Astrocyte (in vitro differentiated cells and primary cell): ENCODE data around the gene LRMDA. TPM values are rescaled to one million over a fixed set of nuclear protein-coding genes. Genes with fewer than 3 reads are reported as not detected.

Experiments used
- DNase-seq: peaks from one replicate; pipeline ENCODE4 v3.0.0-alpha.2; 2010; ENCODE audit warnings: low read depth
- FAIRE-seq: peaks from 2 replicates; lab custom pipeline; 2011; peaks lifted over from hg19 to GRCh38; lab: Jason Lieb, UNC
- H2AFZ ChIP-seq: 2 replicates; pipeline ENCODE4 v1.6.0; 2012; ENCODE audit warnings: low read depth, low read length, inconsistent platforms
- H3K27ac ChIP-seq: 2 replicates; pipeline ENCODE4 v1.5.1; 2011; ENCODE audit warnings: low read depth, low read length, inconsistent platforms
- H3K27me3 ChIP-seq: 2 replicates; pipeline ENCODE4 v1.6.0; 2011; ENCODE audit warnings: low read length, inconsistent platforms; ENCODE audit not compliant: insufficient read depth
- H3K36me3 ChIP-seq: 2 replicates; pipeline ENCODE4 v1.5.1; 2011; ENCODE audit warnings: low read length, inconsistent platforms; ENCODE audit not compliant: insufficient read depth
- H3K4me1 ChIP-seq: 2 replicates; pipeline ENCODE4 v1.5.1; 2011; ENCODE audit warnings: low read length, inconsistent platforms; ENCODE audit not compliant: insufficient read depth
- H3K4me2 ChIP-seq: 2 replicates; pipeline ENCODE4 v1.6.0; 2012; ENCODE audit warnings: low read length, inconsistent platforms
- H3K4me3 ChIP-seq: 2 replicates; pipeline ENCODE4 v1.5.1; 2011; ENCODE audit warnings: low read depth, mild to moderate bottlenecking, low read length, inconsistent platforms; ENCODE audit not compliant: insufficient read depth
- H3K79me2 ChIP-seq: 2 replicates; pipeline ENCODE4 v1.6.0; 2012; ENCODE audit warnings: mild to moderate bottlenecking, low read length, inconsistent platforms; ENCODE audit not compliant: insufficient read depth
- H3K9ac ChIP-seq: 2 replicates; pipeline ENCODE4 v1.6.0; 2012; ENCODE audit warnings: mild to moderate bottlenecking, low read length, inconsistent platforms
- H3K9me3 ChIP-seq: 2 replicates; pipeline ENCODE4 v1.5.1; 2012; ENCODE audit warnings: low read depth, mild to moderate bottlenecking, low read length, inconsistent platforms; ENCODE audit not compliant: insufficient read depth
- H4K20me1 ChIP-seq: 2 replicates; pipeline ENCODE4 v1.6.0; 2012; ENCODE audit warnings: low read length, inconsistent platforms; ENCODE audit not compliant: insufficient read depth
- H3K27ac Mint-ChIP-seq: one replicate; pipeline ENCODE4 v1.8.0; 2021; ENCODE audit warnings: mild to moderate bottlenecking, mixed read lengths; ENCODE audit not compliant: unreplicated experiment
- H3K27me3 Mint-ChIP-seq: one replicate; pipeline ENCODE4 v1.8.0; 2021; ENCODE audit warnings: low read depth, mixed read lengths; ENCODE audit not compliant: unreplicated experiment
- H3K36me3 Mint-ChIP-seq: one replicate; pipeline ENCODE4 v1.8.0; 2021; ENCODE audit warnings: low read depth, mixed read lengths; ENCODE audit not compliant: unreplicated experiment
- H3K4me1 Mint-ChIP-seq: one replicate; pipeline ENCODE4 v1.8.0; 2021; ENCODE audit warnings: low read depth, mixed read lengths; ENCODE audit not compliant: unreplicated experiment
- H3K4me3 Mint-ChIP-seq: one replicate; pipeline ENCODE4 v1.8.0; 2021; ENCODE audit warnings: mild to moderate bottlenecking, moderate library complexity, mixed read lengths; ENCODE audit not compliant: unreplicated experiment
- H3K9me3 Mint-ChIP-seq: one replicate; pipeline ENCODE4 v1.8.0; 2021; ENCODE audit warnings: mild to moderate bottlenecking, mixed read lengths; ENCODE audit not compliant: unreplicated experiment
- CTCF ChIP-seq: IDR thresholded peaks from 2 replicates; pipeline ENCODE4 v1.5.1; 2011; ENCODE audit warnings: low read depth, mild to moderate bottlenecking, inconsistent platforms, low read length, moderate library complexity; ENCODE audit not compliant: insufficient read depth
- EZH2 ChIP-seq: IDR thresholded peaks from 2 replicates; pipeline ENCODE4 v1.6.1; 2012; ENCODE audit warnings: mild to moderate bottlenecking, low read length, inconsistent platforms; ENCODE audit not compliant: insufficient read depth
- total RNA-seq: library from RNA; stranded (reverse); gene quantifications from 2 replicates; pipeline ENCODE4 v1.2.1, GENCODE V29; 2021

The LRMDA gene
- total RNA-seq, 1 donor from 2014 or later, result 2.7 TPM

DNA sequence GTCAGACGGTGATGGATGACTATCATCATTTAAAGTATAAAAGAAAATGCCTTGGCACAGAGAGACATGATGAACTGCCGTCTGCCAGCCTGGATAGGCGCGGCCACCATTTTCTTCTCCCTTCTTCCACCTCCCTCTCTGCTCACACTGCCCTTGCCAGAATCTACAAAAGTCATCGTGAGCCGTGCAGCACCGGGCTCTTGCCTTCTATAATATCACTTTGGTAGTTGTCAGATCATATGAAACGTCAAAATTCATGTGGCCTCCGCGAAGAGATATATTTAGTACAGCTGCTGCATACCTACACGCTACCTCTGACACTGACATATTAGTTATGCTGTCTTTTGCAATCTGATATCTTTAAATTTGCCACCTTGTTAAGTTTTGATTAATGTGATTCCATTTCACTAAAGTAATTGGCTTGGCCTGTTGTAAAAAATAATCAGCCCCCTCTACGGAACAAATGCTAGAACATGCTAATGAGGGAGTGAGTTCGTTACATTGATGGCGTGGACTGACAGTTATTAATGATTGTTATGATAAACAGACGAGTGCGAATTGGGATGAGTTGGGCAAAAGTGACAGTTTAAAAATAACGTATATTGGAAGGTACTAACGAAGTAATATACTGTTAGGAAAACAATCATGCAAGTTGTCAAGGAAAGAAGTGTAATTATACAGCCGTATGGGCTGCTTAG is 214.9 kb downstream of the LRMDA start:
- no peaks in the 10 kb centered on the region for H3K4me1 Mint-ChIP-seq

GRCh38 chr10:75646916-75647315 is 215.5 kb downstream of the LRMDA start:
- Histone ChIP-seq H4K20me1 (no peaks in the 10 kb centered on the region), H3K9ac (no peak overlapping the region), H3K4me1 (no peaks in the 10 kb centered on the region), H3K79me2 (no peaks in the 10 kb centered on the region), H3K36me3 (no peaks in the 10 kb centered on the region), H2AFZ (no peak overlapping the region), H3K4me2 (no peak overlapping the region), H3K27me3 (peaks cover 12% of the 10 kb centered on the region), H3K4me3 (no peak overlapping the region), H3K27ac (no peak overlapping the region), H3K9me3 (no peaks in the 10 kb centered on the region)
- no peak for FAIRE-seq
- TF ChIP-seq EZH2 (no peak), CTCF (no peak)
- Mint-ChIP-seq H3K27me3 (peaks cover 34% of the 10 kb centered on the region), H3K27ac (no peak overlapping the region), H3K9me3 (peaks cover 3% of the 10 kb centered on the region), H3K36me3 (no peaks in the 10 kb centered on the region), H3K4me3 (no peak overlapping the region), H3K4me1 (no peaks in the 10 kb centered on the region)
- no peak for DNase-seq

More for the DNA sequence above, 214.9 kb downstream of the LRMDA start:
- Histone ChIP-seq H3K4me1 (no peaks in the 10 kb centered on the region), H3K9ac (no peak overlapping the region), H3K4me3 (no peak overlapping the region), H3K79me2 (no peaks in the 10 kb centered on the region), H4K20me1 (no peaks in the 10 kb centered on the region), H3K36me3 (no peaks in the 10 kb centered on the region), H3K4me2 (no peak overlapping the region), H3K27me3 (peaks cover 14% of the 10 kb centered on the region), H2AFZ (no peak overlapping the region), H3K9me3 (no peaks in the 10 kb centered on the region), H3K27ac (no peak overlapping the region)
- Mint-ChIP-seq H3K4me3 (no peak overlapping the region), H3K27ac (no peak overlapping the region), H3K9me3 (peaks cover 3% of the 10 kb centered on the region), H3K27me3 (peaks cover 34% of the 10 kb centered on the region), H3K36me3 (no peaks in the 10 kb centered on the region)
- FAIRE-seq, result no peak
- TF ChIP-seq EZH2, result no peak
- TF ChIP-seq CTCF, result no peak
- DNase-seq, result no peak

DNA sequence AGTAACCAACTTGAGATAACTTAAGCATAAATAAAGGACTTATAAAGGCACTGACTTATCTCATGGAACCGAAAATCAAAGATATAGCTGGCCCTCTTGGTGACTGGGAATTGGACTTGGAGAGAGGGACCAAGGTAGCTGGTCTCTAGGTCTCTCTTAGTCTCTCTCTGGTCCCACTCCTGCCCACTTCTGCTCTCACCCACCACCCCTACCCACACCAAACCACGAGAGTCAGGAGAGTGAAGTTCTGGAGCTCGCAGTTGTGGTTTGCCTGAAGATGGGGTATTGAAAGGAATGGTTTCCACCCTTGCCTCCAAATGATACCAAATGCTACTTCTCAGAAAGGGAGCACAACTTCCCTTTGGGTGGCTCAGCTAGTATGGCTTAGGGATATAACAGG is 216.3 kb downstream of the LRMDA start:
- Histone ChIP-seq H3K4me3 (no peak overlapping the region), H3K9ac (no peak overlapping the region), H3K79me2 (no peaks in the 10 kb centered on the region), H2AFZ (no peak overlapping the region), H4K20me1 (no peaks in the 10 kb centered on the region), H3K27ac (no peak overlapping the region), H3K4me1 (no peaks in the 10 kb centered on the region), H3K9me3 (no peaks in the 10 kb centered on the region), H3K27me3 (peaks cover 10% of the 10 kb centered on the region), H3K36me3 (no peaks in the 10 kb centered on the region), H3K4me2 (no peak overlapping the region)
- FAIRE-seq (no peak), DNase-seq (no peak)
- H3K27me3 Mint-ChIP-seq, result peaks cover 37% of the 10 kb centered on the region
- H3K9me3 Mint-ChIP-seq, result peaks cover 3% of the 10 kb centered on the region
- H3K4me3 Mint-ChIP-seq, result no peak overlapping the region
- no peaks in the 10 kb centered on the region for H3K4me1 Mint-ChIP-seq
- TF ChIP-seq CTCF (no peak), EZH2 (no peak)
- H3K36me3 Mint-ChIP-seq, result no peaks in the 10 kb centered on the region
- H3K27ac Mint-ChIP-seq, result no peak overlapping the region
